AG04449 (cell line): ENCODE measurements around the gene MRPL53.

Source experiments
- CTCF ChIA-PET: fragments of 350-600 bp; formaldehyde crosslinking; extraction: SDS; loops from one replicate; lab custom pipeline; 2021; ENCODE audit warnings: antibody characterized with exemption; lab: Yijun Ruan, JAX
- POLR2A ChIA-PET: fragments of 400-600, 350-600 bp; formaldehyde crosslinking; extraction: SDS; loops from one replicate; lab custom pipeline; 2020; ENCODE audit warnings: antibody characterized with exemption, inconsistent platforms; lab: Yijun Ruan, JAX
- DNase-seq: peaks from one replicate; pipeline ENCODE4 v3.0.0-alpha.2; 2010; ENCODE audit warnings: low read depth, low spot score
- H3K4me3 ChIP-seq: 2 replicates; pipeline ENCODE4 v1.5.1; 2011; ENCODE audit warnings: low read depth, mild to moderate bottlenecking, control low read depth, low read length
- CTCF ChIP-seq: IDR thresholded peaks from one replicate; pipeline ENCODE4 v1.5.1; 2011; ENCODE audit warnings: mild to moderate bottlenecking, moderate library complexity, low read length, control low read depth, inconsistent platforms; ENCODE audit not compliant: insufficient read depth; ENCODE audit errors: missing control alignments

The MRPL53 gene

DNA sequence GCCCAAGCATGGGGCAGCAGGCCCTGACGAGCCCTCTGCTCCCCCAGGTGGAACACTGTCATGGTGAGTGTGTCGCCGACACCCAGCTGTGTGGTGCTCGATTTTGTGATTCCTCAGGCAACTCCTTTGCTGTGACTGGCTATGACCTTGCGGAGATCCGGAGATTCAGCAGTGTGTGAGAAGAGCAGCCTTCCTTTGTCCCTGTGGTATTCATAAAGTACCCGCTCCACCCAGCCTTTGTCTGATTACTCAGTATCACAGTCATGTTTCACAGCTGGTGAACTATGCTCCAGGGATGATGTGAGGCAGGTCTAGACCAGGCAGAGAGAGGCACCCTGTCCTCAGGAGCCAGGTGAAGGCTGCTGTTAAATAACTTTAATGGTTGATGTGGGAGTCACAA is 47.0 kb downstream of the MRPL53 start:
- ChIA-PET CTCF (no interaction called here), POLR2A (no interaction called here)
- TF ChIP-seq CTCF = no peak
- no peak overlapping the region for H3K4me3 ChIP-seq
- no peak for DNase-seq

GRCh38 chr2:74424995-74425406 is 47.5 kb downstream of the MRPL53 start:
- TF ChIP-seq CTCF = no peak
- H3K4me3 ChIP-seq = no peak overlapping the region
- DNase-seq = no peak
- ChIA-PET POLR2A (no interaction called here), CTCF (interaction anchor here (1.7 kb wide), 1 partner anchor 15 kb away, joined by 7 read pairs; no protein-coding TSS in a partner anchor)

- ChIA-PET POLR2A (interaction anchor here (0.6 kb wide), 1 partner anchor 47 kb away, joined by 4 read pairs; no protein-coding TSS in a partner anchor), CTCF (interaction anchor here (1.7 kb wide), 1 partner anchor 15 kb away, joined by 7 read pairs; no protein-coding TSS in a partner anchor)
- no peak overlapping the region for H3K4me3 ChIP-seq
- no peak for TF ChIP-seq CTCF
- DNase-seq = no peak
These were observed 48.1 kb downstream of the MRPL53 start for GRCh38 chr2:74424139-74424992.

DNA sequence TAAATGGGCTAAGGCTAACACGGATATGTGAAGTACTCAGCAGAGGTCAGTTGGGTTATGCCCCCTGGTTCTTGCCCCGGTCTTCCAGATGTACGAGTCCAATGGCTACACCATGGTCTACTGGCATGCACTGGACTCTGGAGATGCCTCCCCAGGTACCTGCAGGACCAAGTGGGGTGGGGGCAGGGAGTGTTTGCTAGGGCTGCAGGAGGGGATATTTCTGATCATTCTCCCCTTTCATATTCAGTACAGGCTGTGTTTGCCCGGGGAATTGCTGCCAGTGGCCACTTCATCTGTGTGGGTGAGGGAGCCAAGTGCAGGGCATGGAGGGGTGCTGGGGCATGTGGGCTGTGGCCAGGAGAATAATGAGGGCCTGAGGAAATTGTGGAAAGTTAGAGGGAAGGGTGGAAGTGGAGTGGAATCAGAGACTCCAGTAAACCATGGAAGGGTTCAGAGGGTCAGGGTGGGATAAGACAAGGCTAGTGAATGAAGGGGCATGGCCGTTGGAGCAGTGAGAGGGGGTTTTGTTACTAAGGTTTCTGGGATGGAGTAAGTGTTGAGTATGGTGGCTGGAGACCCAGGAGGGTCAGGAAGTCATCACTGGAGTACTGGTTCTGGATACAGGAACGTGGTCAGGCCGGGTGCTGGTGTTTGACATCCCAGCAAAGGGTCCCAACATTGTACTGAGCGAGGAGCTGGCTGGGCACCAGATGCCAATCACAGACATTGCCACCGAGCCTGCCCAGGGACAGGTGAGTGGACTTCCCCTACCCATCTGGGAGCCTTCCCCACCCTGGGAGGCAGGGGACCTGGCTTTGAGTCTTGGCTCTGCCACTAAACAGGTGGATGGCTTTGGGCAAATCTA is 49.0 kb downstream of the MRPL53 start:
- no peak for TF ChIP-seq CTCF
- no peak overlapping the region for H3K4me3 ChIP-seq
- CTCF ChIA-PET = interaction anchor here (1.7 kb wide), 1 partner anchor 16 kb away, joined by 7 read pairs; no protein-coding TSS in a partner anchor
- POLR2A ChIA-PET = interaction anchor here (0.6 to 1.1 kb wide), 2 partner anchors 35 to 48 kb away, joined by 3 to 4 read pairs; partner anchors contain the start of gene WBP1
- no peak for DNase-seq
